ENCODE results near the gene TASL.

DNA sequence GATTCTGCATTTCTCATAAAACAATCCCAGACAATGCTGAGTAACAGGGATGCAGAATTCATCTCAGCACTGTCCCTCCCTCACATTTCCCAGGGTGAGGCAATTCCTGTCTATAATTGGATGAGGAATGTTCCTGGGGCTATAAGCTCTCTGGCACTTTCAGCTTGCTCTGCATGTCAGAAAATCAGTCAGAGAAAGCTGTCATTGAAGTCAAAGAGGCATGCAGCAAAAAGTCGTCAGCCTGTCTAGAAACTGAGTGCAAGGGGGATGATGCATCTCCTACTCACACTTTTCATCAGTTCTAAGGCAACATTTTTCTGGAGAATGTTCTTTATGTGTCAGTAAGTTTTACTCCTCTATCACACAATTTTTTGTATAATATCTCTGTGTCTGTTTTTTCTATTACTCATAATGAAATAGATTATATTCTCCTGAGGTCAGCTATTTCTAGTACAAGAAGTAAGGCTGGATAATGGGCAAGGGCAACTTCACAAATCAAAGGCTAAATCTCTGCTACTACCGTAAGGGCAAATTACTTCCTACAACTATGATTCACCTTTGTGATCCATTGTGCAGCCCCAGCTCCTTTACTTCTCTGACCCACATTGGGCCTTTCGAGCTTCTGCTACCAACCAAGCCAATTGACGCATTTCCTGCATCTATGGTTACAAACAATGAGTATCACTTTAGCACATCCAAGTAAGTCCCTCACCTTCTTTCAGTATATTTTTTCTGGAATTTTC is 56.0 kb downstream of the TASL start:
- TF ChIP-seq, protein P1, sequence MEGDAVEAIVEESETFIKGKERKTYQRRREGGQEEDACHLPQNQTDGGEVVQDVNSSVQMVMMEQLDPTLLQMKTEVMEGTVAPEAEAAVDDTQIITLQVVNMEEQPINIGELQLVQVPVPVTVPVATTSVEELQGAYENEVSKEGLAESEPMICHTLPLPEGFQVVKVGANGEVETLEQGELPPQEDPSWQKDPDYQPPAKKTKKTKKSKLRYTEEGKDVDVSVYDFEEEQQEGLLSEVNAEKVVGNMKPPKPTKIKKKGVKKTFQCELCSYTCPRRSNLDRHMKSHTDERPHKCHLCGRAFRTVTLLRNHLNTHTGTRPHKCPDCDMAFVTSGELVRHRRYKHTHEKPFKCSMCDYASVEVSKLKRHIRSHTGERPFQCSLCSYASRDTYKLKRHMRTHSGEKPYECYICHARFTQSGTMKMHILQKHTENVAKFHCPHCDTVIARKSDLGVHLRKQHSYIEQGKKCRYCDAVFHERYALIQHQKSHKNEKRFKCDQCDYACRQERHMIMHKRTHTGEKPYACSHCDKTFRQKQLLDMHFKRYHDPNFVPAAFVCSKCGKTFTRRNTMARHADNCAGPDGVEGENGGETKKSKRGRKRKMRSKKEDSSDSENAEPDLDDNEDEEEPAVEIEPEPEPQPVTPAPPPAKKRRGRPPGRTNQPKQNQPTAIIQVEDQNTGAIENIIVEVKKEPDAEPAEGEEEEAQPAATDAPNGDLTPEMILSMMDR (conservative IDR thresholded peaks at IDR 0.05): no peak
- no peak for TF ChIP-seq ZFX (IDR thresholded peaks at IDR 0.05)
